ENCODE results near the gene TRPM2. TPM values are rescaled to one million over a fixed set of nuclear protein-coding genes. Genes with fewer than 3 reads are reported as not detected.

TRPM2 gene
- total RNA-seq, 1 experiment from 2014 or later: 5.7 TPM

GRCh38 chr21:44321846-44322450 lies 31.5 kb upstream of the TRPM2 start:
- DNase-seq (ENCODE audit: extremely low read depth, low read depth): no peak

DNA sequence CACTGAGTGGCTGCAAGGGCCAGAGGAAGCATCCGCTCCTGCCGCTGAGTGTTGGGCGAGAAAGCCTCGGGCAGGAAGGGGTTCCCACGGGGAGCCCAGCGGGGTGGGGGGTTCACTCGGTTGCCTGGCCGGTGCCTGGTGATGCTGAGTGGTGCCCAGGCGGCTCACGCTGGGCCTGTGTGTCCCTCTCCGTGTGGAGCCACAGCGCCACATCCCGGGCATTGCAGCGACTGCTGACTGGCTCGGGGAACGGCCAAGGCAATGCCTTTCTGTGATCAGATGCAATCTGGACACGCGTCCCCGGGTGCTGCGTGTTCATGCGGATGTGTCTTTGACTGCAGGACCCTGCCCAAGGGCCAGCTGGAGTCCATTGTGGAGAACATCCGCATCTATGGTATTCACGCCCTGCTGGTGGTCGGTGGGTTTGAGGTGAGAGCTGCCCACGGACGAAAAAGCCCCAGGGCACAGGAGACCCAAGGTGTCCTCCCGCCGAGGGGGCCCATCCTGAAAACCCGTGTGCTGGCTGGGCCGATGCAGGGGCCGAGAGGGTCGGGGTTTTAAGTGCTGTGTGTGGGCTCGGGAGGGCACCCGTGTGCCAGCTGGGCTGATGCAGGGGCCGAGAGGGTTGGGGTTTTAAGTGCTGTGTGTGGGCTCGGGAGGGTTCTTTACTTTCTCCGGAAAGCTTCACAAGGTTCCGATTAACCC lies 30.6 kb upstream of the TRPM2 start:
- DNase-seq (ENCODE audit: extremely low read depth, low read depth): no peak

GRCh38 chr21:44323591-44323990 lies 29.8 kb upstream of the TRPM2 start:
- no peak for DNase-seq (ENCODE audit: extremely low read depth, low read depth)

DNA sequence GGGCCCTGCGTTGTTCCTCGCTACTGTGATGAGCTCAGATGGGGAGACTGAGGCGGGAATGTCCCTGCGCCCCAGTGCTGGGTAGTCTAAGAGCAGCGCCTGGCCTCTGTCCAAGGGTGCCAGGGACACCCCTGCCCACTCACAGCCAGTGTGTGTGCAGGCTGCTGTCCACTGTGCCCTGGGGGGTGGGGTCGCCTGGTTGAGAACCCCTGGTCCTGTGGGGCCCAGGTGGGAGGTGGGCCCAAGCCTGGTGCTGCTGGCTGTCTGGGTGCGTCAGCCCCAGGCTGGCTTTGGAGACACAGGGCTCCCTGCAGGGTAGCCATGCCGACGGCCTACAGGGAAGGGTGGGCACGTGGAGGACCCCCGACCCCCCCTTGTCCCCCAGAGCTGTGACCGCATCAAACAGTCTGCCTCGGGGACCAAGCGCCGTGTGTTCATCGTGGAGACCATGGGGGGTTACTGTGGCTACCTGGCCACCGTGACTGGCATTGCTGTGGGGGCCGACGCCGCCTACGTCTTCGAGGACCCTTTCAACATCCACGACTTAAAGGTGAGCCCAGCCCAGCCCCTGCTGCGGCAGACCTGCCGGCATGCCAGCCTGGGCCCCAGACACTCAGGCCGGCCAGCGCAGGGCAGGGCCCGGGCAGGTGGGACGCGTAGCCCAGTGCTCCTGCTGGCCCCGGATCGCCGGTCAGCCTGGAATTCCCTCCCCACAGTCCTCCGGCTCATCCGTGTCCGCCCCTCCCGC lies 29.1 kb upstream of the TRPM2 start:
- DNase-seq (ENCODE audit: extremely low read depth, low read depth): no peak

GRCh38 chr21:44324854-44325107 lies 28.6 kb upstream of the TRPM2 start:
- DNase-seq (ENCODE audit: extremely low read depth, low read depth): no peak

DNA sequence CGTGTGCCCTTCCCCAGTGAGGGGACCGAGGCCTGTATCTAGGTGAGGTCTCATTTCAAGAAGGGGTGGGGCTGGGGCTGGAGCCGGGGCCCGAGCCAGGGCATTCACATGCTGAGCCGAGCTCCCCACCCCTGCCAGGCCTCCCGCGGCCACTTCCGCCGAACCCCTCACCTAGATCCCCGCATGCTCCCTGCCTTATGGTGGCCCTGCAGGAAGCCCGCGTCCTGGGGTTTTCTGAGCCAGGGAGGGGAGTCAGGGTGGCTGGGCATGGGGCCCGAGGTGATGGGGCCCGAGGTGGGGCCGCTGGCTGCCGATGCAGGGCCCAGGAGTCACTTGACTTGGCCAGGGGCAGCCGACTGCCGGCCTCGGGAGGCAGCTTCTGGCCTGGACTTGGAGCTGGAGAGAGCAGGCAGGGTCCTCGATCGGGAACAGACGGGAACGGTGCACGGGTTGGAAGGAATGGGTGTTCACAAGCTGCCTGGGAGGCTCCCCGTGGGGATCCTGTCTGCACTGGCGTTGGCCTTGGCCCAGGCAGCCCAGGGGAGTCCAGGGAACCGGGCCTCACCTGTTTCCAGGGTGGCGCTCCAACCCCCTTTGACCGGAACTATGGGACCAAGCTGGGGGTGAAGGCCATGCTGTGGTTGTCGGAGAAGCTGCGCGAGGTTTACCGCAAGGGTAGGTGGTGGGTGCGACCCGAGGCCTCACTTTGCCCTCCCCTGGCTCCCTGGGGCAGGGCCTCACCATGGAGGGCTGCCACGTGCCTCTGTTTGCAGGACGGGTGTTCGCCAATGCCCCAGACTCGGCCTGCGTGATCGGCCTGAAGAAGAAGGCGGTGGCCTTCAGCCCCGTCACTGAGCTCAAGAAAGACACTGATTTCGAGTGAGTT lies 27.8 kb upstream of the TRPM2 start:
- no peak for DNase-seq (ENCODE audit: extremely low read depth, low read depth)

- DNase-seq (ENCODE audit: extremely low read depth, low read depth): no peak
Measured at GRCh38 chr21:44326272-44326647, 27.2 kb upstream of the TRPM2 start.

DNA sequence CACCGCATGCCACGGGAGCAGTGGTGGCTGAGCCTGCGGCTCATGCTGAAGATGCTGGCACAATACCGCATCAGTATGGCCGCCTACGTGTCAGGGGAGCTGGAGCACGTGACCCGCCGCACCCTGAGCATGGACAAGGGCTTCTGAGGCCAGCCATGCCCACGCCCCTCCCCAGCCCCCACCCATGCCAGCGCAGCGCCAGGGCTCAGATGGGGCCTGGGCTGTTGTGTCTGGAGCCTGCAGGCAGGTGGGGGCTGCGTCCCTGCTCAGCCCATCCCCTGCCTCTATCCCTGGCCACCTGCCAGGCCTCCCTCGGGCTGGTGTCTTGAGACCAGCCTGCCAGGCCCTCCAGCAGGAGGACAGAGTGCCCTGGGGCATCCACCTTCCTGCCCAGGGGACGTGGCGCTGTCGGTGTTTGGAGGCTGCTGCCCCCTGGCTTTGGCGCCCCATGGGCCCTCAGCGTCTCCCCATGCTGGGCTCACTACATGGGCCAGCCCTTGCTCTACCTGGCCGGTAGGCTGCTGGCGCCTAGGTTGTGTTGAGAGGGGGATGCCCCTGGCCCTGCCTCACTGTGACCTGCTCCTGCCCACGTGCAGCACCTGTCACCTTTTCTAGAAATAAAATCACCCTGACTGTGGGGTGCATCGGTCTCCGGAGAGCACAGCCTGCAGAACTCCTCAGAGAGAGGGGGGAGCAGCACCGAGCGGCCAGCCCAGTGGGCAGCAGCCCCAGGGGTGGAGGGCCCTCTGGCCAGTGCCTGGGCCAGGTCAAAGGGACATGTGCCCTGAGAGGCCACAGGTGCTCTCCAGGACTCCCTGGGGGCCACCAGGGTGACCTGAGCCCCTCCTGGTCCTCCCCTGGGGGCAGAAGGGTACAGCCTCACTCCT lies 26.5 kb upstream of the TRPM2 start:
- DNase-seq (ENCODE audit: extremely low read depth, low read depth): no peak

DNA sequence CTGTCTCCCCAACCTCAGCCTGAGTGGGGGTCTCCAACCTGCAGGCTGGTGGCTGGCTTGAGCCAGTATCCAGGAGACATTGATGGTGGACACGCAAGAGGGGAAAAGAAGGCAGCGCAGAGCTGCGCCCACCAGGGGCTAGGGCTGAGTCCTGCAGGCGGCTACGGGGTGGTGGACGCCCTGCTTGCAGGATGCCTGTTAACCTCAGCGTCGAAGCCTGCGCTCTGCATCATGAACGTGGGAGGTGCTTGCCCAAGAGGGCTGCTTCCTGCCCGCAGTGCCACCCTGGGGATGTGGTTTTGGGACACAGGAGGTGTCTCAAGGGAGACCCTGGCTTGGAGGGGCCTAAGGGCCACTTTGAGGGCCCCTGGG lies 25.8 kb upstream of the TRPM2 start:
- DNase-seq (ENCODE audit: extremely low read depth, low read depth): no peak

DNA sequence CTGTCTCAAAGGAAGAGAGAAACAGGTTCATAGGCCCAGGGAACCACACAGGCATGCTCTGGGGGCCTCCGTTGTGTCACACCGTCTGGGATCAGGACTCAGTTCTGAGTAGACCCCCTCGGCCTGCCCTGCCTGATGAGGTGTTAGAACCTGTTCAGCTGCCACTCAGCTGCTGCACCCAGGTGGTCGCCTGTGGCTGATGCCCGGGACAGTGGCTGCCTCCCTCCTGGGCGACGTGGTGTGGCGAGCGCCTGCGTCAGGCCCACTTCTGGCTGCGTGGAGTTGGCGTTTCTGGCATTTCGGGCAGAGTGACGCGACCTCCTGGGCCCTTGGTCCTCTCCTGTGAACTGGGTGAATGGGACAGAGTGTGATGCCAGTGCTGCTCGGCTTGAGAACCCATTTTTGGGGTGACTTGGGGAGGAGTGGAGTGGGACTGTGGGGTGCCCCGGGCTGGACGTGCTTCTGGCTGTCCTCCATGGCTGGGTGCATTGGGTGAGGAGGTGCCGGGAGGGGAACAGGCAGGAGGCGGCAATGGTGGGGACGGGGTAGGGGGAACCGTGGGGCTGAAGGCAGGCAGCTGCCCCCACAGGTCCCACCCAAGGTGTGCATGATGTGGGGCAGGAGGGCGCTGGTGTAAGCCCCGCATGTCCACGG lies 25.1 kb upstream of the TRPM2 start:
- DNase-seq (ENCODE audit: extremely low read depth, low read depth): no peak

DNA sequence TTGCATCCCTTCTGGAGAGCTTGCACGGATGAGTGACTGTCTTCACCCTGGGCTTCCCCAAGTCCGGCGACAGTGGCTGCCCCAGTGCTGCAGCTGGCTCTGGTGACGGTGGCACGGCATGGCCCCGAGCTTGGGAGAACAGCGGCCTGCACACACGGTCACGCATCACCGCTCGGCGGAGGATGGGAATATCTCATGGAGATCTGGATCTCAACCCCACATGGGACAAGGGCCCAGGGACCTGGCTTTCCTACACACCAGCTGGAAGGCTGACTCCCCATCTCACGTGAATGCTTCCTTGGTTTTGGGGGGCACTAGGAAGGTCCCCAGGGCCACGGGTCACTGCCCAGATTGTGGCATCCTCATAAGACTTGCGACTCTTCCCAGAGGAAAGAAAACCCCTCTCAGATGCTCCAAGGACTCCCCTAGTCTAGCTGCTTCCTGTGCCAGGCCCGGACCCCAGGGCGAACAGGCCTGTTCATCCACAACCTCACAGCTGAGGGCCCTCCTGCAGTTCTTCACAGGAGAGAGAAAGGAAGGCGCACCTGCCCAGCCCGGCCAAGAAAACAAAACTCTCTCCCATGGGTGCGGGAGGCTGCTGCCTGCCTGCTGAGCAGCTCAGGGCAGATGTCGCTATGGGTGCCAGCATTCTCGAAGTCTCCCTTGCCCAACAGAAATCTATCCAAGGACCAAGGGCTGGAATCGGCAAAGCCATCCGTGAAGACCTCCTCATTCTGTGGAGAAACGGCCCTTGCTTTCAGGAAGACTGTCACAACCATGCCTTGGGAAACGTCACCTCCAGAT lies 24.1 kb upstream of the TRPM2 start:
- DNase-seq (ENCODE audit: extremely low read depth, low read depth): no peak

GRCh38 chr21:44329971-44330681 lies 23.3 kb upstream of the TRPM2 start:
- no peak for DNase-seq (ENCODE audit: extremely low read depth, low read depth)

- no peak for DNase-seq (ENCODE audit: extremely low read depth, low read depth)
Measured at GRCh38 chr21:44330698-44331097, 22.7 kb upstream of the TRPM2 start.

DNA sequence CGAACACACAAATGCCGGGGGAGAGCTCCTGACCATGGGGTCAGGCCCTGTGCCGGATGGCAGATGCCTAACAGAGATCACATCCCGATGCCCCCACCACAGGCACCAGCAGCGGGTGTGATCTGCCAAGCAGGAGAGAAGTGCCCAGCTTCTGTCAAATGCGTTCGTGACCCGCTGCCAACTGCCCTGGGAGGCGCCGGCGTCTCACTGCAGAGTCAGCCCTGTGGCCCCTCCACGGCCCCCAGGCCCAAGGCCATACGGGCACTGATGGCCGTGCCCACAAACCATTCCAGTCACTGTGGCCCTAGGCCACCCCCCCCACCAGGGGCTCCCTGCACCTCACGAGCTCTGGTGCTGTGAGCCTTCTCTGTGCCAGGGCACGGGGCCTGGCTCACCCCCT lies 22.2 kb upstream of the TRPM2 start:
- no peak for DNase-seq (ENCODE audit: extremely low read depth, low read depth)

GRCh38 chr21:44331650-44332307 lies 21.6 kb upstream of the TRPM2 start:
- DNase-seq (ENCODE audit: extremely low read depth, low read depth): no peak

GRCh38 chr21:44332383-44332782 lies 21.0 kb upstream of the TRPM2 start:
- DNase-seq (ENCODE audit: extremely low read depth, low read depth): no peak

DNA sequence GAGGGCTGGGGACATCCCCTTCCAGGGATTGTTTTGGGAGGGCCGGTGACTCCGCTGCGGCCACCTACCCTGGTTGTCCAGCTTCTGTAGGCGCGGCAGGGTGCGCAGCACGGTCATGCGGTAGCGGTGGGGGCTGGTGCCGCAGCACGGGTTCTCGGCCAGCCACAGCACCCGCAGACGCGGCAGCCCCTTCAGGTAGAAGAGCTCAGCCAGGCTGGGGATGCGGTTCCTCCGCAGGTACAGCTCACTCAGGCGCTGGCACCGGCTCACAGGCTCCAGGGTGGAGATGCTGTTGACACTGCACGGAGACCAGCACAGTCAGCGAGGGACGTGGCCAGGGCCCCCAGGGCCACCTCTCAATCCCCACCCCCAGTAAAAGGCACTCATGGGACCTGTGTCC lies 20.5 kb upstream of the TRPM2 start:
- no peak for DNase-seq (ENCODE audit: extremely low read depth, low read depth)

Measured in NCI-H460 (cell line).